AG09319 (cell line): Measurements from ENCODE around the gene GFPT2.

ENCODE experiments used
- DNase-seq: peaks from one replicate; pipeline ENCODE4 v3.0.0-alpha.2; 2010; ENCODE audit warnings: low read depth; ENCODE audit errors: extremely low read depth
- TF ChIP-seq, protein P1 (sequence below): IDR thresholded peaks from 2 replicates; pipeline ENCODE4 v1.5.1; 2011; ENCODE audit warnings: low read depth, mild to moderate bottlenecking, inconsistent platforms, low read length, moderate library complexity

Gene GFPT2

DNA sequence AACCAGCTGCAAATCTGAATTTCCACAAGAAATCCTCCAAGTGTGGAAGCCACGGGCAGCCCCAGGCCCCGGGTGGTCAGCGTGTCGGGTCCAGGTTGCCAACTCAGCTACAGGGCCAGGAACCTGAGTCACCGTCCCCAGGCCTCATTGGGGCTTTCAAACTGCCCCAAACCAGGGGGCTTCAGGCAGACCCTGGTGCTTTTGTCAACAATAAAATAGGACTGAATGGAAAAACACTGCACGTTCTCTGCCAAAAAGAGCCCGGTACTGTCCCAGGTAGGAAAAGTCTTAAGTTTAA is 24.0 kb downstream of the GFPT2 start:
- TF ChIP-seq, protein P1, sequence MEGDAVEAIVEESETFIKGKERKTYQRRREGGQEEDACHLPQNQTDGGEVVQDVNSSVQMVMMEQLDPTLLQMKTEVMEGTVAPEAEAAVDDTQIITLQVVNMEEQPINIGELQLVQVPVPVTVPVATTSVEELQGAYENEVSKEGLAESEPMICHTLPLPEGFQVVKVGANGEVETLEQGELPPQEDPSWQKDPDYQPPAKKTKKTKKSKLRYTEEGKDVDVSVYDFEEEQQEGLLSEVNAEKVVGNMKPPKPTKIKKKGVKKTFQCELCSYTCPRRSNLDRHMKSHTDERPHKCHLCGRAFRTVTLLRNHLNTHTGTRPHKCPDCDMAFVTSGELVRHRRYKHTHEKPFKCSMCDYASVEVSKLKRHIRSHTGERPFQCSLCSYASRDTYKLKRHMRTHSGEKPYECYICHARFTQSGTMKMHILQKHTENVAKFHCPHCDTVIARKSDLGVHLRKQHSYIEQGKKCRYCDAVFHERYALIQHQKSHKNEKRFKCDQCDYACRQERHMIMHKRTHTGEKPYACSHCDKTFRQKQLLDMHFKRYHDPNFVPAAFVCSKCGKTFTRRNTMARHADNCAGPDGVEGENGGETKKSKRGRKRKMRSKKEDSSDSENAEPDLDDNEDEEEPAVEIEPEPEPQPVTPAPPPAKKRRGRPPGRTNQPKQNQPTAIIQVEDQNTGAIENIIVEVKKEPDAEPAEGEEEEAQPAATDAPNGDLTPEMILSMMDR = no peak
- DNase-seq = no peak

DNA sequence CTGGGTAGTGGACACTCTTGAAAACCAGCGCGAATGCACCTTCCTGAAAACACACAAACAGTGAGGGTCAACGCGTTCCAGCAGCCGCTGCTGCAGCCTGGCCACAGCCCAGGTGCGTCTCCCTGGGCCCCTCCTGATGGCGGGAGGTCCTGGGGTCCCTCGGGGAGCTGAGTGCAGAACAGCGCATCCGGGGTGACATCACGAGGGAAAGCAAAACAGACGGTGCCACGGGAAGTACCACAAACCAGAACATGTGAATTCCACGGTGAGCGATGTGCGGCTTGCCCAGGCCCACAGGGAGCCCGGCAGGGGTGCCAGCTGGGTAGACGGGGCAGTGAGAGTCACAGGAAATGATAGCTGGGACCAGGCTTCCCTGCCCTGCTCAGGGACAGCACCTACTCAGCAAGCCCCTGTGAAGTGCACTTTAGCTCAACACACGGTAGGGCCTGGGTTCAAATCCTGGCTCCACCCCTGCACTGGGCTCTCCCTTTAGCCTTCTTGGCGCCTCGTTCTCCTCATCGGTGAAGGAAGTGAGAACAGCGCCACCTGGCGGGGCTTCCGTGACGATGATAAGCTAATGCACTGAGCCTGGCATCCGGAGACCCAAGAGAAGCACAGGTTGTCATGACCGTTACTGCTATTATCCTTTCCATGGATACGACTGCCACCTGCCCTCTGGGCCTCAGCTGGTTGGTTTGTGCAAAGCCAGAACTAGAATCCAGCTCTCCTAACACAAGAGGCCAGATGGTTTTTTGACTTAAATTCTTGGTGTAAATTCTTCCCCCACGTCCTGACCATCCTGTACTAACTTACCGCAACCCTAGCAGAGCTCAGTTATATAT is 24.6 kb downstream of the GFPT2 start:
- no peak for DNase-seq
- TF ChIP-seq, protein P1 = peak; percentile 65

DNA sequence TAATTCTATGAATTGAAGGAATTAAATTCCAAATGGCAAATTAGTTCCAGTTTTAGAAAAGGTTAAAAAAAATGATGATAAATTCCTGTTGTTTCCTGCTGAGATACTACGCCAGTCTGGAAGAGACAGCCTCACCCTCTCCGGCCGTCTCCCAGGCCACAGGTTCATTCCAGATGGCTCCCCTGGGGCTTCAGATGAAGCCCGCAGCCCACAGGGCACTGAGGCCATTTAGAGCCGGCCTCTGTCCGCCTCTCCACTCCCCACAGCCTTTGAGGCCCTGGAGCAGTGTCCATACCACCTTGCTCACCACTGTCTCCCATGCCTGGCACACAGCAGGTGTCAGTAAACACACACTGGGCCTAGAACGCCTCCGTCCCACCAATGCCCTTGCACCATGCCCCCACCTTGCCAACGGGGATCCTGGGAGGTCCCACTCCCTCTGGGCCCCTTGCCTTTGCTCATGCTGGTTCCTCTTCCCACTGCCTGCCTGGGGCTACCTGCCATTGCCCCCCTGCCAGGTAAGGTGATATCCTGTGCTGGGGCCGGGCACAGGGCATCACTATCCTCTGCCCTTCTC is 26.1 kb downstream of the GFPT2 start:
- no peak for DNase-seq
- TF ChIP-seq, protein P1 = no peak

DNA sequence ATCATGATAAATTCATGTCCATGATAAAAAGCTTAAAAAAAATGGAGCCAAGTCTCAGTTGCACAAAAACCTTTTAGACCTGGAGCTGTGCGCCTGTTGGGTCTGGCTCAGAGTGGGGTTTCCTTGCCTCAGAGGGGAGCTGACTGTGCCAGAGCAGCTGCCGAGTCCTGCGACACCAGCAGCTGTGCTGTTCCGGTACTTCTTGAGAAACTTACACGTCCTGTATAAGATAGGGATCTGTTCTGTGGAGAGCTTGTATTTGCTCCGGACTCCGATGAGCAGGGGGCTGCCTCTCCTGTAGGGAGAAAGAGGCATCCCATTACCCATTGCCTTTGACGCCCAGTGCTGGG is 28.6 kb downstream of the GFPT2 start:
- DNase-seq = no peak
- TF ChIP-seq, protein P1 = no peak

DNA sequence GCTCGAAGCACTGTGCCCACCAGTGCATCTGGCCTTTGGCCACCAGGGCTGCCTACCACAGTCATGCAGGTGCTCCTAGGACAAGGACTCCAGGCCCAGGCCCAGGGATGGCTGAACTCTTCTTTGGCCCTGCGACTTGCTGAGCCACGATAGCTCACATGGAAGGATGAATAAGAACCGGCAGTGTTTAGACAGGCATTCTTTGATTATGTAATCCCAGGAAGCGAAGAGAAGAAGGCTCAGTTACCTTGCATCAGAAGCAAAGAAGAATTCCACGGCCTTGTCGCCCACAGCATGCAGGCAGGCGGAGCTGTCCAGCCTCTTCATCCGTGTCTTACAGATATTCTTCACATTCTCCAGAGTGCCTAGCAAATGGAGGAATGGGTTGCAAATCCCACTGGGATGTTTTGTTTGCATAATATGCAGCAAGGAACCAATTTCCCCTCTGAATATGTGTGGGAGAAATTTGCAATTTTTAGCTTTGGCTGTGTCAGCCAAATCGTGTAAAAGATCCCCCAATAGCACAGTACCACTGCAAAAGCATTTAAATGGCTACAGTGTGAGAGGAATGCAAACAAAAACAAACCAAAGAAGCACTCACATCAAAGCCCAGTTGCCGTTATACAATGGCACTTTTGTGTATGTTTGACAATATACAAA is 29.1 kb downstream of the GFPT2 start:
- TF ChIP-seq, protein P1 = no peak
- no peak for DNase-seq

DNA sequence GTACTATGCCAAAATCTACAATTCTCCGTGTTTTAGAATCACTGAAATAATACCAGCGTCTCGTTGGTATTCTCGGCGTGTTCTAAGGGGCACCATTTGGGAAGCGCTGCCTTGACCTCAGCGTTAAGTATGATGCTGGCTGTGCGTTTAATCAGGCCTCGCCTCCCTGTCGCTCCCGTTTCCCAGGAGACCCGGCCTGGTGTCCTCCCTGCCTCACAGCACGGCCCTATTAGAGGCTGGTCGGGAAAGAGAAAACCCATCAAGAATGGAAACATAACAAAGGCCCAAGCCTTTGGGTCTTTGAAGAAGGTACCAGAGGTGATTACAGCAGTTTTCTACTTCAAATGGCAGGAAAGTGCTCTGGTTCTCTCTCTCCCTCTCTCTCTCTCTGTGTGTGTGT is 30.0 kb downstream of the GFPT2 start:
- TF ChIP-seq, protein P1 = no peak
- no peak for DNase-seq

DNA sequence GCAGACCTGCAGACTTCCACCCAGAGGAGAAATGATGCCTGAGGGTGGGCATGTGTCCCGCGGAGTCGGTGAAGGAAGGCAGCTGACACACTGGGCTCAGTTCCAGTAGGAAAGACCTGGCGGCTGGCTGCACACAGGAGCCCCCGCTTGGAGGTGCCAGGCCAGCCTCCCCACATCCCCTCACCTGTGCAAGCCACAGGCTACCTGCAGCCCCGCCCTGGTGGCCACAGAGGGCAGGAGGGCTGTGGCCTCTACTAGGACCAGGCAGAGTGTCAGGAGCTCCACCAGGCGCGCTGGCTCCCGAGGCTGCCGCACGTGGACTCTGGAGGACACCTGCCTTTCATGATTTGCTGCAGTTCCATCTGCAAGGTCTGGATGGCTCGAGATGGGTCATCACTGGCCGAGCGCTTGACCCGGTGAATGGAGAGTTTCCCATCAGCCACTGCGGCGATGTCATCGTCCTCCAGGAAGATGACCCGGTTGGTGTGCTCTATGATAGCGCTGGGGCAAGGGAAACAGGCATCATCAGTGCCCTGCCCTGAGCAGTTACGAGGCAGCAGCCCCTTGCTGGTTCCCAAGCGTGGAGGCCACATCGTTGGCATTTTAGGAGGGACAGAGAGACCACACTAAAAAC is 34.6 kb downstream of the GFPT2 start:
- TF ChIP-seq, protein P1 = no peak
- DNase-seq = no peak
